Hippocampal formation (tissue), 2 donors: ENCODE results near the gene NBPF1.
A peak's percentile ranks its signal among the peaks of the same experiment; 100 is the strongest.
"Not testable (repeated sequence)": the region's sequence is repeated elsewhere in the genome, so short reads cannot be mapped to it uniquely, and the experiment has no call there.

Source experiments
- DNase-seq, 2 donors: peaks; one replicate each; lab custom pipeline; 2025; lab: John Stamatoyannopoulos, UW

Gene NBPF1

DNA sequence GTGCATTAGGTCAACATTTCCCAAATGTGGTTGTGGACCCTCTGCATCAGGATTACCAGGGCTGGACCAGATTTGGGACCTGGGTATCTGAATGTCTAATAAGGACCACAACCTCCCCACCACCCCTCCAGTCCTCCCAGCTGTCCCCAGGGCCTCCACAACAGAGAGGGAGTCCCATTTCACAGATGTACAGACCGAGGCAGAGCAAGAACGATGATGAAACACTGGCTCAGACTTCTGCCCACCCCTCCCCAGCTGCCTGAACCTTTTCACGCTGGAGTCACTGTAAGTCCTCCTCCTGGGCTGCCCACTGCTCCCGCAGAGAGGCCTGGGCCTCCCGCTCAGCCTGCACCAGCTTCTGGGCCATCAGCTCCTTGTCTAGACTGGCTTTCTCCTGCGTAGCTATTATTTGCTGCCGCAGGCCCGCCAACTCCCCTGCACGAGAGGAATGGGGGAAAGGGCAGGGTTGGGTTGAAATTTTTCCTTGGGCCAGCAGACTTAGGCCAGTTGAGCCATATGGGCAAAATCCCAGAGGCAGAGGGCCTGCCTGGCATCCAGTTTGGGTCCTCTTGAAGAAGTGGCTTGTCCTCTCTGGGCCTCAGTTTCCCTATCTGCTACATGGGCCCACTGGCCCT, 8.4 kb upstream of the NBPF1 start:
- not testable (repeated sequence) for DNase-seq

DNA sequence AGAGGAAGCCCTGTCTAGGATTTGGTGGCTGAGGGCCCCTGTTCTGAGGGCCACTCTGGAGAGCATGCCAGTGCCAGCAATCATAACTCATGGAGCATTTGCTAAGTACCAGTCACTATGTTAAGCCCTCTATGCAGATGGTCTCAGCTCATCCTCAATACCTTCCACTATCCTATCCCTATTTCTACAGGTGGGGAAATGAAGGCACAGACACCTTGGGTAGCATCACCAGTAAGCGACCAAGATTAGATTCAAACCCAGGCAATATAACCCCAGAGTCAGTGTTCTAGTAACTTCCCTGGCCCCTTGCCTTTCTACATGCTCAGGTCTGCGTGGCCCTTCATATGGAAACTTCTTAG, 7.9 kb upstream of the NBPF1 start:
- DNase-seq: no peak

DNA sequence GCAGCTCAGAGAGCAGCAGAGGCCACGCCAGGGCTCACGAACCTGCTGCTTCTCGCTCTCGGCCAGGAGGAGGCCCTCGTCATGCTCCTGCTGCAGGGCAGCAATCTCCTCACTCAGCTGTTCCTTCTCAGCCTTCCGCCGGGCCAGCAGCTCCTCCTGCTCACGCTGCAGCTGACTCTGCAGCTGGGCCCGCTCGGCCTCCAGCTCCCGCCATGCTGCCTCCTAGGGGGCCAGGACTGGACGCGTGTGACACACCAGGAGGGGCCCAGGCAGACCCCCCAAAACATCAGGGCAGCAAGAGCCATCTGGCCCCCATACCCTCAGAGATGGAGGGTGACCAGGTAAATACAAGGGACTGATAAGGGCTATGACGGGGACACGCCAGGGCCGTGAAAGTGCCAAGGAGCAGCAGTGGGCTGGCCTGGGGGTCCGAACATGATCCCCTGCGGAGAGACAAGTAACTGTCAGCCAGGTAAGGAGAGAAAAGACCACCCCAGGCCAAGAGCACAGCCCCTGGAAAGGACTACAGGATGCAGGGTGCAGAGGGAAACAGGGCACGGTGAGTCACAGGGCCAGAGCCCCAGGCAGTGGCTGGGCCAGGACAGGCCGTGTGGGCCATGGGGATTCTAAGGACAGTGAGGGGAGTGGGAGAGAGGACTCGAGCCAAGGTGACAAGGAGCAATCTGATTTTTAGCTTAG, 6.6 kb upstream of the NBPF1 start:
- DNase-seq: not testable (repeated sequence)

DNA sequence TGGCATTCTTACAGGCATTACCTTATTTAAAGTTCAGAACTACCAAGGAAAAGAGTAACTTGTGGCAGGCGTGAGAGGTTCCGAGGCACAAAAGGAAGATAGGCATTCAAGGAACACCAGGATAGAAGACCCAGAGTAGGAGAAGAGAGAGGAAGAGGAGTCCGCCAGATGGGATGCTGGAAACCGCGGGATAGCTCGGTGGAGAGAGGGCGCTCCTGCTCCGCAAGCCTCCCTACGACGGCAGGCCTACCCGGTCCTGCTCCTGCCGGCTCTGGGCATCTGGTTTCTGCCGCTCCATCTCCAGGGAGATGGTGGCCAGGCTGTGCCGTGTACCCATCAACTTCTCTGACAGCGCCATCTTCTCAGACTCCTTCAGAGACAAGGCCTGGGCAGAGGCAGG, 5.4 kb upstream of the NBPF1 start:
- DNase-seq: peak in 1 of 2 donors; percentile 39

DNA sequence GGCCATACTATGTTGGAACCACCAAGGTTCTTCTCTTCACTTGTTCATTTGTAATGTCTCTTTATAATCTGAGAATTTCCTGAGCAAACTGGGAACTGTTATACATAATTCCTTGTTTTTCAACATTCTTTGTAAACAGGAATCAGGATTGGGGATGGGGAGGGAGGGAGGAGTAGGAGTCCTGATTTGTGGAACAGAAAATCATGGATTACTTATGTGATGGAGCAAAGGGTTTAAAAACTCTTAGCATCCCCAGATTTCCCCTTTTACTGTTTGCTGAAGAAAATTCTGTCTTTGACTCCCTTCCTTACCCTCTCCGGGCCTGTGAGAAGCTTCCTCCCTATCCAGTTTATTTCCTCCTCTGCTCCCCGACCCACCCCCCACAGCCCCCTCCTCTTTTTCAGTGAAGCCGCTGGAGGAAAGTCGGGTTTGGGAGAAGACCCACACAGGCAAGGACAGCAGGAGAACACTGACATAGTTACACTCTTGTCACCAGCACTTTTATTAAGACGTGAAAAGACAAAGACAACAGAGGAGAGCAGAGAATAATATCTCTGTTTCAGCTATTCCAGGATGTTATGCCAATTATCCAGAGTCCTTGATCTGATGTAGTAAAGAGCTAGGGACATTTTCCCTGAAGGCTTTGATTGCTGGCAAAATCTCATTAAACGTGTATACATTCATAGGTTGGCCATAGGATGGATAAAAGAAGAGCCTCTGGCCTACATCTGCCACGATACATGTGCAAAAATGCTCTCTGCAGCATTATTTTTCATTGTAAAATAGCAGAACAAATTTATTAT, 4.6 kb upstream of the NBPF1 start:
- DNase-seq: no peak

DNA sequence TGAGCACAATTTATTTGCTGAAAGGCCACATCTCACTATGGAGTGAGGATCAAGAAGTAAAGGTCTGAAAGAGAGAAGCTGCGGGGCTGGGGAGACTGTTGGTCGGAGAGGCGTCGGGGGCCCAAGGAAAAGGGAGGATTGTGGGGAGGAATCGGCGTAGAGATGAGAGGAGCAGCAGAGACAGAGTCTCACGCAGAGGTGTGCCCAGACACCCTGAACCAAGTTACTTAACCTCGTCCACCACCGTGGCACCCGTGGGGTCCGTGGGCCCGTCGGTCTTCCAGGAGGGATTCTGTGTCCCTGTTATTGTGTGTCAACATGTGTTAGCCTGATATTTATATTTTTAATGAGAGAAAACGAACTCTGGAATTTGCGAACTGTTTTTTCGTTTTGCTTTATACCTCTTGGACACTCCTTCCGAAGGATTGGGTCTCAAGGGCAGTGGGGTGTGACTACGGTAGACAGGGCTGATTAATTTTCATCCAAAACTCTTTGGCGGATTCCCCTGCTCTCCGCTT, 3.8 kb upstream of the NBPF1 start:
- no peak for DNase-seq

DNA sequence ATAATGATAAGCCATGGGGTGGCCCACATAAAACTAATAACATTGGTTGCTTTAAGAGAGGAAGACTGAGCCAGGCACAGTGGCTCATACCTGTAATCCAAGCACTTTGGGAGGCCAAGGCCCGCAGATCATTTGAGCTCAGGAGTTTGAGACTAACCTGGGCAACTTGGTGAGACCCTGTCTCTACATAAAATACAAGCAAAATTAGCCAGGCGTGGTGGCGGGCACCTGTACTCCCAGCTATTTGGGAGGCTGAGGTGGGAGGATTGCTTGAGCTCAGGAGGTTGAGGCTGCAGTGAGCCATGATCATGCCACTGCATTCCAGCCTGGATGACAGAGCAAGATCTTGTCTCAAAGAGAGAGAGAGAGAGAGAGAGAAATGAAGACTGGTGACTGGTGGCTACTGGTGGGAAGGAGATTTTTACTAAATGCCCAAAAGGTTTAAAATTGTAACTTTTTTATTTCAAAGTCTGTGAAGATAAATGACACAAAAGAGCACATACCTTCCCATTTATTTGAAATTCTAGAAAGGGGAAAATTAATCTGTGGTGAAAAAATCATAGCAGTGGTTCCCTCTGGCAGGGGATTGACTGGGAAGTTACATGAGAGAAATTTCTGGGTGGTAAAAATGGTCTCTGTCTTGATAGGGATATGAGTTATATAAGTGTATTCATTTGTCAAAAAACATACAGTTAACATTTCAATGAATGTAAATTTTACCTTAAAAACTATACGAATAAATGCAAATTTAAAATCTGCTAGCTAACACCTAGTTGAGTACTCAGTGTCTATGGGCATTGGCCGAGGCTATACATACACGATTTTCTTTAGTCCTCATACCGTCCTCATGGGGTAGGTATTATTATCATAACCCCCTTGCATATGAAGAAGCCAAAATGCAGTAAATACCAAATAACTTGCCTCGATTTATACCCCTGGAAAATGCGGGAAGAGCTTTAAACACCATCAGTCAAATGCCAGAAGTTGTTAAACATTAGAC, 2.2 kb upstream of the NBPF1 start:
- no peak for DNase-seq

DNA sequence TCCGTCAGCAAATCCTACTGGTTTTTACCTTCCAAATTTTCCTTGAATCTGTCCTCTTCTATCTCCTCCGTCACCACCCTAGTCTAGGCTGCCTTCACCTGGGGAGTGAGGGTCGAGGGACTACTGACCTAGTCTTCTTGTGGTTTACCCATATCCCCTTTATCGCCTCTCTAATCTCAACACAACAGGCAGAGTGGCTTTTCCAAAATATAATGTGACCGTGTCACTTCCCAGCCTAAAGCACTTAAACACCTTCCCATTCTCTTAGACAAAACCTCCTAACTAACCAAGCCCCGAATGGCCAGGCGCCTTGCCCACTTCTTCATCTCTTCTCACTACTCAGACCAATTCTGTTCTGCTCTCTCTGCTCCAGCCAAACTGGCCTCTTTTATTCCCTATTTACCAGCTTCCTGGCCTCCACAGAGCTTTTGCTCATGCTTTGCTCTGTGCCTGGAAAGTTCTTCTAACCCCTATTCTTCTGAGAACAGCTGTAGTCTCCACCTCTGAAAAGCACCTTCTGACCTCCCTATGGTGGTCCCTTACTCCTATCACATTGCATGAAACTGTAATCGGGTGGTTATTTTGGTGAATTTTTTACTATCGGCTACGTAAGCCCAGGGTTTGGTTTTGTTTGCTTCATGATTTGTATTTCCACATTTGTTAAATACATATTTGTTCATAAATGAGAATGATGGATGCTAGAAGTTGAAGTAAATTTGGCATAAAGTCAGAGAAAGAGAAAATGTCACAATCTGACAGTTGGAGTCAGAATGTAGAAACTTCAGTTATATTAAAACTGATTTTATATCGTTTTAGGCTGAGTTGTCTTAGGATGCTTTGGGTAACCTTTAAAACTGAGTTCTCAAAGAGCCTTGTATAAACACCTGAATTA, 1.2 kb upstream of the NBPF1 start:
- no peak for DNase-seq

DNA sequence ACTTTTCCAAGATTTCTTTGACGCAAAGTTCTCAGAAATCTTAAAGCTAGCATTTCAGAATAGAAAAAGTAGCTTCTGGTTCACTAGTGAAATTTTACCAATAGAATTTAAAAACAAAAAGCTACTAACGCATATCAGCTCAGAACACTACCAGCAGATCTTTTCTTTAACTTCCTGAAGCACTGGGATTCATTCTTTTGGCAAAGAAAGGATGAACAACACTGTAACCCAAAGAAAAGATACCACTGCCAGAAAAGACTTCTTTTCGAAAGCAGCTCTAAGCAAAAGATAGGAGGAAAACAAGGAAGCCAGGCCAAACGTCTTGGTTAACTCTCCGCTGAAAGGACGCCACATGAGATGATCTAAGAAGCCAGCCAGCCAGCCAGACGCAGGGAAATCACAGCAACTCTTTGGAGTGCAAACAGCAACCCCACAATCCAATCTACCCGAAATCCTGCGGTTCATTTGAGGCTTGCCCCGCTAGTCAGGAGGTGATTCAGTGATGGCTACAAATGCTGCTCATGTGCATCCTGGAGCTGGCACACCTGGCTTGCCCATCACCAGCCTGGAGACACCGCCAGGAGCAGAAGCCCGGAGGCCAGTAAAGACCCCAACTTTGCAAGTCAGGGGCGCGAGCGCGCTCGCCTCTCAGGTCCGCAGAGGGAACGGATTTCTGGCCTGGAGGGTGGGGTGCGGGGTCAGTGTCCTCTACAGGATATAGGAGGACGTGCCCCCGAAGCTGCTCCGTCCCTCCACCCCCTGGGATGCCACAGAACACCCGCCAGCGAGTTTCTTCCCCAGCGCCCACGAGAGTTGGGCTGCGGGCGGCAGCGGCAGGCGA, 812 bp downstream of the NBPF1 start:
- peak; percentile 83 to 85 for DNase-seq

DNA sequence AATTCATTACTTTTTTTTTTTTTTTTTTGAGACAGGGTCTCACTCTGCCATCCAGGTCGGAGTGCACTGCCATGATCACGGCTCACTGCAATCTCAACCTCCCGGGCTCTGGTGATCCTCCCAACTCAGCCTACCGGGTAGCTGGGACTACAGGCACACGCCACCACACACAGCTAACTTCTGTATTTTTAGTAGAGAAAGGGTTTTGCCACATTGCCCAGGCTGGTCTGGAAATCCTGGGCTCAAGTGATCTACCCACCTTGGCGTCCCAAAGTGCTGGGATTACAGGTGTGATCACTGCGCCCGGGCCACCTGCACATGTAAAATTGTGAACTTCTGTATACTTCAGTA, 1.4 kb downstream of the NBPF1 start:
- not testable (repeated sequence) for DNase-seq

DNA sequence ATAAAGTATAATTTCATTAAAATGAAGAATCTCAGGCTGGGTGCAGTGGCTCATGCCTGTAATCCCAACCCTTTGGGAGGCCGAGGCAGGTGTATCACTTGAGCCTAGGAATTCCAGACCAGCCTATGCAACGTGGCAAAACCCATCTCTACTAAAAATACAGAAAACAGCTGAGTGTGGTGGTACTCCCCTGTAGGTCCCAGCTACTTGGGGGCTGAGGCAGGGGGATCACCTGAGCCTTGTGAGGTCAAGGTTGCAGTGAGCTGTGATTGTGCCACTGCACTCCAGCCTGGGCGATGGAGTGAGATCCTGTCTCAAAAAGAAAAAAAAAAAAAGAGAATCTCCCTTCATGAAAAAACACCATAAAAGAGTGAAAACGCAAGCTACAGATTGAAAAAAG, 2.2 kb downstream of the NBPF1 start:
- DNase-seq: not testable (repeated sequence)

DNA sequence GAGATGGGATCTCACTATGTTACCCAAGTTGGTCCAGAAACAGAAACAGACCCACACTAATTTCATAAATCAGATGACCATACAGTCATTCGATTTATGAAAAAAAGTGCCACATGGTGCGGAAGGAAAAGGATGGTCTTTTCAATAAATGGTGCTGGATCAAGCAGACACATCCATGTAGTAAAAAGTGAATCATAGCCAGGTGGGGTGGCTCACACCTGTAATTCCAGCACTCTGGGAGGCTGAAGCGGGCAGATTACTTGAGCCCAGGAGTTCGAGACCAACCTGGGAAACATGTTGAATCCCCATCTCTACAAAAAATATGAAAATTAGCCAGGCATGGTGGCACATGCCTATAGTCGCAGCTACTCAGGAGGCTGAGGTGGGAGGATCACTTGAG, 2.8 kb downstream of the NBPF1 start:
- DNase-seq: not testable (repeated sequence)

DNA sequence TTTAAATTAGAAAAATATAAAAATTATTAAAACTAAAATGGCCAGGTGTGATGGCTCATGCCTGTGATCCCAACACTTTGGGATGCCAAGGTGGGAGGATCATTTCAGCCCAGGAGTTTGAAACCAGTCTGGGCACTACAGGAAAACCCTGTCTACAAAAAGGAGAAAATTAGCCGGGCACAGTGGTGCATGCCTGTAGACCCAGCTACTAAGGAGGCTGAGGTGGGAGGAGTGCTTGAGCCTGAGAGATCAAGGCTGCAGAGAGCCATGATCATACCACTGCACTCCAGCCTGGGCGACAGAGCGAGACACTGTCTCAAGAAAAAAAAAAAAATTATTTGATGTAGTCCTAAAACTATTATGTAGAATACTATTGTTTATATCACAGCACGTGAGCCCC, 3.6 kb downstream of the NBPF1 start:
- not testable (repeated sequence) for DNase-seq

DNA sequence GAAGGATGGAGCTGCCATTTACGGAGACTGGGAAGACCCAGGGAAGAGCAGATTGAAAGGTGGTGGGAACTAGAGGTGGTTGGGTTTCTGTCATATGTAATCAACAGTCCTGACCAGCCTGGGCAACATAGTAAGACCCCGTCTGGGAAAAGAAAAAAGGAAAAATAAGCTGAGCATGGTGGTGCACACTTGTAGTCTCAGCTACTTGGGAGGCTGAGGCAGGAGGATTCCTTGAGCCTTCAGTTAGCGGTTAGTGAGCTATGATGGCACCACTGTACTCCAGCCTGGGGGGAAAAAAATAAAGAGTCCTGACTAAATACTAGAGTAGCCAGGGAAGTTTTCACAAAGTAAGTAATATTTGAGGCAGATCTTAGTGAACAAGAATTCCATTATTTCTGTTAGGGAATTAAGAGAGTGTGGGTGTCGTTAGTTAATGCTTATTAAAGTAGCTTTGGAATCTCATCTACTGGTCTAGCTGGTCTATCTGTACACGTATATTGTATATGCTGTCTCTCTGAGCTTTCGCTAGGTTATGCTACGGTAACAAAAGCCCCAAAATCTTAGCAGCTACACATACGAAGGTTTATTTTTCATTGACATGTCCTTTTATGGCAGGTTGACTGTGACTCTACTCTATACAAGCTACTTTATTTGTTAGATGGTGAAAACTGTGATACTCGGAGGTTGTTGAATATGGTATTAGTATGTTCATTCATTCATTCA, 4.4 kb downstream of the NBPF1 start:
- no peak for DNase-seq

DNA sequence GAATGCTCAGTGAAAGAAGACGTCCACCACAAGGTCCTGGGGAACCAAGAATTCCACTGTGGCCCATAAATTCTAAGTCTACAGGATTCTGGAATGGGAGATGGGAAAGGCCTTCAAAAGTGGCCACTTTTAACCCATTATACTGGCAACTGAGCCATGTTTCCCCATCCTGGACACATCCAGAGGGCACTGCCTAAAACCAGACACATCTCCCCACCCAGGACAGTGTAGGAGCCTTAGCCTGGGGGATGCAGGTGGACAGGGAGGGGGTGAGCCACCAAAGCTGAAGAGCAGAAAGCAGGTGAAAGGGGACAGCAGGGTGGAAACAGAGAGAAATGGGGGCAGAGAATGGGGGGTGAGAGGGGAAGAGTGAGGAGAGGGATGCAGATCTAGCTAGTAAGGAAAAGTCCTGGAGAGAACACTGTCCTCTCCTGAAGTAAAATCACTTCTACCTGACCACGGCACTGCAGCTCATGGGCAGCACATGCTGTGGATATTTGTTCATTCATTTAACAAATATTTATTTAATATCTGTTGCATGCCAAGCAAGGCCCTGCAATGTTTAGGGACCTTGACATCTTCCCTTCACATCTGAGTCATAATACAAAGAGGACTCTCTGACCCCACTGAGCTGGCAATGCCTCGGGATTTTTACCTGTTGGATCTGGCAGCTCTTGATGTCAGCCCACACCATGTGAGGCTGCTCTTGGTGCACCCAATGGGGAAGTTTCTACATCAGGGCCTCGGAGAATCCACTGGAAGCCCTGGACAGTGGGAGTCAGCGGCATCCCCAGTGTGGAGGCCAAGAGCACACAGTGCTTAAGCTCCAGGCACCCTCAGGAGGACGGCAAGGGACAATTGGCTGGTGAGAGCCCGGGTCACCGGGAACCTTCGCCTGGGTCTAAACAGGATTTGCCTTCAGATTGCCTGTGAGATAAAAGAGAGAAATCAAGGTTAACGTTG, 5.2 kb downstream of the NBPF1 start:
- not testable (repeated sequence) for DNase-seq

DNA sequence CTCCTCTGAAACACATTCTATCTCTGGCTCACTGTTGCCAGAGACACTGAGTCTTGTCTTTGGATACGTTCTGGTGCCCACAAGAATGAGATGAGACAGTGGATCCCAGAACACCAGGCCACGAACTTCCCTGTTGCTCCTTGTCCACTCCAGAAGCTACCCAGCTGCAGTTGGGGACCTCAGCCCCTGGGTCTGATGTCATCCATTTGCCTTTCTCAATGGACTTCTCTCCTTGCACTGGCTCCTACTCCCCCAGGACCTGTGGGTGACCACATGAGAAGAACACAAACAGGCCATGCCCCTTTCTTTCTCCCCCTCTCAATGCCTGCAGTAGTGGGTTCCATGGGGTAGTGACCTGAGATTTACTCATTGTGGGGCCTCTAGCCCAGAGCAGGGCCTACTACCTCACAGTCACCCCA, 5.9 kb downstream of the NBPF1 start:
- DNase-seq: no peak

DNA sequence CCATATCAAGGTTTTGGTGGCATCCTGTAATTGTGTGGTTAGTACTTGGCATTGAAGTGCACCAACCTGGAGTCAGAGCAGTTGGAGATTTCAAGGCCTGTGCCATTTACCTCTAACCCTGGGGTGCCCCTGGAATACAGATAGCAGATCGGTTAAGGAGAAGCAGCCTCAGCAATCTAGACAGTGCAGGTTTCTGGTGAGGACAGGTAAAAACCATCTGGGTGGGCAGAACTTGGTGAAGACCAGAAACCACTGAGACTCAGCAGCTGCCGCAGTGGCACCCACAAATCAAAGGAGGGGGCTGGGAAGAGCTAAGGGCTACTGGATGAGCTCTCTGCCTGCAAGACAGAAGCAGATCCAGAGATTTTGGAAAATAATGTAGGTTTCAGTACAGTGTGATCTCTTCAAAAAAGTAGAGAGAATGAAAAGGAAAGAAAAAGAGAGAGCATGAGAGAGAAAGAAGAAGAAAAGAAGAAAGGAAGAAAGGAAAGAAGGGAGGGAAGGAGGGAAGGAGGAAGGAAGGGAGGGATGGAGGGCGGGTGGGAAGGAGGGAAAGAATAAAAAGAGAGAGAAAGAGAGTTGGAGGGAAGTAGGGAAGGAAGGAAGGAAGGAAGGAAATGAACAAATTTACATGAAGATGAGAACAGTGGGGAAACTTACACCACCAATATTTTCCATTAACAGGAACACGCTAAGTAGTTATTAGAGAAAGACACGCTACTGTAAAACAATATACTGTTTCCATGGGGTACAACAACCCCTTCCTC, 6.5 kb downstream of the NBPF1 start:
- not testable (repeated sequence) for DNase-seq
